RWPE2 (cell line): ENCODE measurements around the gene FERMT3.

Source experiments
- ATAC-seq: fragments of 200-7000 bp; cut with Tn5 transposase; 3 replicates; pipeline ENCODE4 v1.9.1; 2021; ENCODE audit warnings: low read depth
- DNase-seq: peaks from one replicate; pipeline ENCODE4 v3.0.0-alpha.2; 2020; ENCODE audit warnings: low spot score
- H3K27ac ChIP-seq: fragments of 450-650 bp; 2 replicates; pipeline ENCODE4 v1.5.1; 2017; ENCODE audit warnings: mild to moderate bottlenecking; ENCODE audit not compliant: poor library complexity, severe bottlenecking
- H3K27me3 ChIP-seq: fragments of 250-450 bp; sonication (Bioruptor Pico); 2 replicates; pipeline ENCODE4 v1.5.1; 2021; ENCODE audit warnings: mild to moderate bottlenecking, moderate library complexity; ENCODE audit not compliant: insufficient read depth, poor library complexity, severe bottlenecking
- H3K36me3 ChIP-seq: fragments of 250-450 bp; sonication (Bioruptor Pico); 2 replicates; pipeline ENCODE4 v1.5.1; 2020; ENCODE audit warnings: low read depth, mild to moderate bottlenecking, moderate library complexity
- H3K4me1 ChIP-seq: fragments of 250-450 bp; sonication (Bioruptor Pico); 2 replicates; pipeline ENCODE4 v1.5.1; 2021; ENCODE audit warnings: mild to moderate bottlenecking, moderate library complexity; ENCODE audit not compliant: insufficient read depth, poor library complexity, severe bottlenecking
- H3K4me3 ChIP-seq: fragments of 250-450 bp; sonication (Bioruptor Pico); 2 replicates; pipeline ENCODE4 v1.5.1; 2021; ENCODE audit warnings: mild to moderate bottlenecking, moderate library complexity; ENCODE audit not compliant: severe bottlenecking
- H3K9me3 ChIP-seq: fragments of 250-450 bp; sonication (Bioruptor Pico); 2 replicates; pipeline ENCODE4 v1.5.1; 2021; ENCODE audit warnings: mild to moderate bottlenecking, moderate library complexity; ENCODE audit not compliant: severe bottlenecking
- TF ChIP-seq, protein P1 (sequence below): fragments of 450-650 bp; IDR thresholded peaks from one replicate; pipeline ENCODE4 v1.5.1; 2017; ENCODE audit warnings: mild to moderate bottlenecking, moderate library complexity; ENCODE audit not compliant: poor library complexity, severe bottlenecking

Gene FERMT3

GRCh38 chr11:64219354-64219684 lies 12.8 kb downstream of the FERMT3 start:
- Histone ChIP-seq H3K4me1 (peaks cover 6% of the 10 kb centered on the region), H3K4me3 (no peak overlapping the region), H3K36me3 (no peaks in the 10 kb centered on the region), H3K27me3 (no peaks in the 10 kb centered on the region), H3K27ac (no peak overlapping the region), H3K9me3 (no peaks in the 10 kb centered on the region)
- TF ChIP-seq, protein P1, sequence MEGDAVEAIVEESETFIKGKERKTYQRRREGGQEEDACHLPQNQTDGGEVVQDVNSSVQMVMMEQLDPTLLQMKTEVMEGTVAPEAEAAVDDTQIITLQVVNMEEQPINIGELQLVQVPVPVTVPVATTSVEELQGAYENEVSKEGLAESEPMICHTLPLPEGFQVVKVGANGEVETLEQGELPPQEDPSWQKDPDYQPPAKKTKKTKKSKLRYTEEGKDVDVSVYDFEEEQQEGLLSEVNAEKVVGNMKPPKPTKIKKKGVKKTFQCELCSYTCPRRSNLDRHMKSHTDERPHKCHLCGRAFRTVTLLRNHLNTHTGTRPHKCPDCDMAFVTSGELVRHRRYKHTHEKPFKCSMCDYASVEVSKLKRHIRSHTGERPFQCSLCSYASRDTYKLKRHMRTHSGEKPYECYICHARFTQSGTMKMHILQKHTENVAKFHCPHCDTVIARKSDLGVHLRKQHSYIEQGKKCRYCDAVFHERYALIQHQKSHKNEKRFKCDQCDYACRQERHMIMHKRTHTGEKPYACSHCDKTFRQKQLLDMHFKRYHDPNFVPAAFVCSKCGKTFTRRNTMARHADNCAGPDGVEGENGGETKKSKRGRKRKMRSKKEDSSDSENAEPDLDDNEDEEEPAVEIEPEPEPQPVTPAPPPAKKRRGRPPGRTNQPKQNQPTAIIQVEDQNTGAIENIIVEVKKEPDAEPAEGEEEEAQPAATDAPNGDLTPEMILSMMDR: no peak
- ATAC-seq (no peak), DNase-seq (no peak)

- H3K36me3 ChIP-seq: no peaks in the 10 kb centered on the region
- no peak overlapping the region for H3K27ac ChIP-seq
- H3K4me3 ChIP-seq: no peak overlapping the region
- H3K27me3 ChIP-seq: no peaks in the 10 kb centered on the region
- DNase-seq: no peak
- H3K9me3 ChIP-seq: no peaks in the 10 kb centered on the region
- H3K4me1 ChIP-seq: peaks cover 8% of the 10 kb centered on the region
- ATAC-seq: no peak
- TF ChIP-seq, protein P1: no peak
Measured at GRCh38 chr11:64219755-64220154, 13.2 kb downstream of the FERMT3 start.

- Histone ChIP-seq H3K27ac (no peak overlapping the region), H3K4me3 (no peak overlapping the region), H3K4me1 (peaks cover 8% of the 10 kb centered on the region), H3K36me3 (no peaks in the 10 kb centered on the region), H3K9me3 (no peaks in the 10 kb centered on the region), H3K27me3 (no peaks in the 10 kb centered on the region)
- TF ChIP-seq, protein P1: no peak
- ATAC-seq: no peak
- DNase-seq: no peak
Measured at GRCh38 chr11:64220271-64220670, 13.8 kb downstream of the FERMT3 start.

- peaks cover 8% of the 10 kb centered on the region for H3K4me1 ChIP-seq
- ATAC-seq (no peak), DNase-seq (no peak)
- H3K27ac ChIP-seq: no peak overlapping the region
- H3K4me3 ChIP-seq: no peak overlapping the region
- no peaks in the 10 kb centered on the region for H3K27me3 ChIP-seq
- H3K9me3 ChIP-seq: no peaks in the 10 kb centered on the region
- TF ChIP-seq, protein P1: no peak
- H3K36me3 ChIP-seq: no peaks in the 10 kb centered on the region
Measured at GRCh38 chr11:64220798-64221197, 14.3 kb downstream of the FERMT3 start.

DNA sequence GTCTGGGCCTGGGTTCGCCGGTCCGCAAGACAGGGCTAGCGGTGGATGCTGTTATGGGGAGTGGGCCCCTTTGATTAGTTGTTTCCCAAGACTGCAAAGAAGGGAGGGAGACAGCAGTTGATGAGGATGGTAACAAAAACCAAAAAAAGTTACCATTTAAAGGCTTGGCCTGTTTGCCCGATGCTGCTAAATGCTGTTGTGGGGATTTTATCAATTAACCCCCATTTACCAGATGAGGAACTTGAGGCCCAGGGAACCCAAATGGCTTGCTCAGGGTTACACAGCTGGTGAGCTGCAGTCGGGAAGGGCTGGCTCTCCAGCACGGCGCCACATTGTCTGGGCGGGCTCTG lies 16.1 kb downstream of the FERMT3 start:
- no peaks in the 10 kb centered on the region for H3K36me3 ChIP-seq
- no peak for DNase-seq

More for the DNA sequence above, 16.1 kb downstream of the FERMT3 start:
- Histone ChIP-seq H3K27me3 (no peaks in the 10 kb centered on the region), H3K4me3 (no peak overlapping the region), H3K27ac (no peak overlapping the region), H3K9me3 (no peaks in the 10 kb centered on the region), H3K4me1 (peaks cover 8% of the 10 kb centered on the region)
- TF ChIP-seq, protein P1: no peak
- no peak for ATAC-seq
